ENCODE measurements around the gene CASP14.

DNA sequence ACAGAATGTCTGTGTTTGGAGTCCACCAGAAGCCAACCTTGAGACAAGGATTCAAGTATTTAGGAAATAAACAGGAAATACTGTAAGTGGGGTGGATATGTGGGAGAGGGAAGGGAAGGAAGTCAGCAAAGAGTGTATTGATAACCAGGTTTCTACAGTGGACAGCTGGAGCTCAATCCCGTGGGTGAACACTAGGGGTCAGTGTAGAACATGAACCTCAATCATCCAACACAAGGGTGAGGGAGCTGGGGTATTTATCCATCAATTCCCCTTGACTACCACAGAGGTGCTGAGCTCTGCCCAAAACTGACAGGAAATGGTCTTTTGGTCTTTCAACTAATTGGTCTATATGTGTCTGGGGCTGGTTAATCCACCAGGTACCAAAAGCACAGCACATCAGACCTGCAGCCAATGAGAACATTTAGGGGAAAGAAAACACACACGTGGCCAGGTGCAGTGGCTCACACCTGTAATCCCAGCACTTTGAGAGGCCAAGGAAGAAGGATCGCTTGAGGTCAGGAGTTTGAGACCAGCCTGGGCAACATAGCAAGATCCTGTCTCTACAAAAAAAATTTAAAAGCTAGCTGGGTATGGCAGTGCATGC lies 52.3 kb downstream of the CASP14 start:
- TF ChIP-seq POLR2AphosphoS5 (IDR thresholded peaks at IDR 0.05; ENCODE audit: low read depth, low read length) (no peak), SIN3A (IDR thresholded peaks at IDR 0.05; ENCODE audit: borderline replicate concordance, insufficient read depth, low read length) (no peak), TAF1 (IDR thresholded peaks at IDR 0.05; ENCODE audit: borderline replicate concordance, insufficient read depth, low read length) (no peak)
- TF ChIP-seq, protein P1, sequence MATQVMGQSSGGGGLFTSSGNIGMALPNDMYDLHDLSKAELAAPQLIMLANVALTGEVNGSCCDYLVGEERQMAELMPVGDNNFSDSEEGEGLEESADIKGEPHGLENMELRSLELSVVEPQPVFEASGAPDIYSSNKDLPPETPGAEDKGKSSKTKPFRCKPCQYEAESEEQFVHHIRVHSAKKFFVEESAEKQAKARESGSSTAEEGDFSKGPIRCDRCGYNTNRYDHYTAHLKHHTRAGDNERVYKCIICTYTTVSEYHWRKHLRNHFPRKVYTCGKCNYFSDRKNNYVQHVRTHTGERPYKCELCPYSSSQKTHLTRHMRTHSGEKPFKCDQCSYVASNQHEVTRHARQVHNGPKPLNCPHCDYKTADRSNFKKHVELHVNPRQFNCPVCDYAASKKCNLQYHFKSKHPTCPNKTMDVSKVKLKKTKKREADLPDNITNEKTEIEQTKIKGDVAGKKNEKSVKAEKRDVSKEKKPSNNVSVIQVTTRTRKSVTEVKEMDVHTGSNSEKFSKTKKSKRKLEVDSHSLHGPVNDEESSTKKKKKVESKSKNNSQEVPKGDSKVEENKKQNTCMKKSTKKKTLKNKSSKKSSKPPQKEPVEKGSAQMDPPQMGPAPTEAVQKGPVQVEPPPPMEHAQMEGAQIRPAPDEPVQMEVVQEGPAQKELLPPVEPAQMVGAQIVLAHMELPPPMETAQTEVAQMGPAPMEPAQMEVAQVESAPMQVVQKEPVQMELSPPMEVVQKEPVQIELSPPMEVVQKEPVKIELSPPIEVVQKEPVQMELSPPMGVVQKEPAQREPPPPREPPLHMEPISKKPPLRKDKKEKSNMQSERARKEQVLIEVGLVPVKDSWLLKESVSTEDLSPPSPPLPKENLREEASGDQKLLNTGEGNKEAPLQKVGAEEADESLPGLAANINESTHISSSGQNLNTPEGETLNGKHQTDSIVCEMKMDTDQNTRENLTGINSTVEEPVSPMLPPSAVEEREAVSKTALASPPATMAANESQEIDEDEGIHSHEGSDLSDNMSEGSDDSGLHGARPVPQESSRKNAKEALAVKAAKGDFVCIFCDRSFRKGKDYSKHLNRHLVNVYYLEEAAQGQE (IDR thresholded peaks at IDR 0.05; ENCODE audit: insufficient read depth in 1 of 2, low read depth in 2 of 2, low read length in 2 of 2) = no peak
